Activated gamma-delta T cell (primary cell): ENCODE results near the gene DMRT3.
"Not testable (repeated sequence)": the region's sequence is repeated elsewhere in the genome, so short reads cannot be mapped to it uniquely, and the experiment has no call there.

Experiments
- DNase-seq: peaks from one replicate; lab custom pipeline; 2025; lab: John Stamatoyannopoulos, UW

Gene DMRT3

DNA sequence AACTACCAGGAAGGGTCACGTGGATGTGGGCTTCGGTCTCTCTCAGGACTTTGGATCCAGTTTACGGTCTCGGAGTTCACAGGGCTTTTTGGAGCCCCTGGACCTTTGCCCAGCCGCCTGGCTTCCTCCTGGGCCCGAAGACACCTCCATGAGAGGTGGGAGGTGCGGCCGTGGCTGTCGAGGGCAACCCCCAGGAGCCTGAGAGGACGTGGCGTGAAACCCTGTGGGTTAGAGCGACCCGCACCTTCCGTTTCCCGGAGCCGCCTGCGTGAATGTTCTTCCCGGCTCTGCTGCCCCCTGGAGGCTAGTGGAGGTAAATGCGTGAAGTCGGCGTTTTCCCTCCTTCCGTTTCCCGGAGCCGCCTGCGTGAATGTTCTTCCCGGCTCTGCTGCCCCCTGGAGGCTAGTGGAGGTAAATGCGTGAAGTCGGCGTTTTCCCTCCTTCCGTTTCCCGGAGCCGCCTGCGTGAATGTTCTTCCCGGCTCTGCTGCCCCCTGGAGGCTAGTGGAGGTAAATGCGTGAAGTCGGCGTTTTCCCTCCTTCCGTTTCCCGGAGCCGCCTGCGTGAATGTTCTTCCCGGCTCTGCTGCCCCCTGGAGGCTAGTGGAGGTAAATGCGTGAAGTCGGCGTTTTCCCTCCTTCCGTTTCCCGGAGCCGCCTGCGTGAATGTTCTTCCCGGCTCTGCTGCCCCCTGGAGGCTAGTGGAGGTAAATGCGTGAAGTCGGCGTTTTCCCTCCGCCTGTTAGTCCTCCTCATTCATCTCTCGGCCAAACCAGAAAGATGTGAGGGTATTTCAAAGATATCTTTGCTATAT lies 22.1 kb downstream of the DMRT3 start:
- not testable (repeated sequence) for DNase-seq

DNA sequence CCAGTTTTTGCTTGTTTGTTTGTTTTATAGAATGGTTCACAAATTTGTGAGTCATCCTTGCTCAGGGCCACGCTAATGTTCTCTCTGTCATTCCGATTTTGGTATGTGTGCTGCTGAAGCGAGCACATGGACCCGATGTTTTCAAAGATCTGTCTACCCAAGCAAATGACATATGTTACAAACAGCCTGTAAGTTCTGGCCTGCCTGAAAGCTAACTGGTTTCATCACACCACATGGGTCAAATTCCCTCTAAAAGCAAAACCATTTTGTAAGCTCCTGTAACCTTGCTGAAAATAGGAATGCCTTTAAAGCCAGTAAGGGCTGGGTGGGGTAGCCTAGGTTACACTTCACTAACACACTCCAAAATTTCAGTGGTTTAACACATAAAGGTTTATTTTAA lies 25.4 kb downstream of the DMRT3 start:
- no peak for DNase-seq

DNA sequence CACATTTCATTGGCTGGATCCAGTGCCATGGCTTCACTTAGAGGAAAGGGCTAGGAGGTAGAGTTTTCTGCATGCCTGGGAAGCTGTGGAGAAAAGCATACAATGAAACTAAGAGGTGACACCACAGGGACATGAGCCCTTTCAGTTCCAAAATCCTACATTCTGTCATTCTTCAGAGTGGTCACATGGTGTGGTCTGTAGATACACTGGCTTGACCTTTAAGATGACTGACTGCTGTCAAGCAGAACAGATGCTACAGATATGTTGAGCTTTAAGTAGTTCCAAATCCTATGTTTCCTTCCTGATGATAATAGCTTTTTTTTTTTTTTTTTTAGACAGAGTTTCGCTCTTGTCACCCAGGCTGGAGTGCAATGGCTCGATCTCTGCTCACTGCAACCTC lies 26.2 kb downstream of the DMRT3 start:
- no peak for DNase-seq

DNA sequence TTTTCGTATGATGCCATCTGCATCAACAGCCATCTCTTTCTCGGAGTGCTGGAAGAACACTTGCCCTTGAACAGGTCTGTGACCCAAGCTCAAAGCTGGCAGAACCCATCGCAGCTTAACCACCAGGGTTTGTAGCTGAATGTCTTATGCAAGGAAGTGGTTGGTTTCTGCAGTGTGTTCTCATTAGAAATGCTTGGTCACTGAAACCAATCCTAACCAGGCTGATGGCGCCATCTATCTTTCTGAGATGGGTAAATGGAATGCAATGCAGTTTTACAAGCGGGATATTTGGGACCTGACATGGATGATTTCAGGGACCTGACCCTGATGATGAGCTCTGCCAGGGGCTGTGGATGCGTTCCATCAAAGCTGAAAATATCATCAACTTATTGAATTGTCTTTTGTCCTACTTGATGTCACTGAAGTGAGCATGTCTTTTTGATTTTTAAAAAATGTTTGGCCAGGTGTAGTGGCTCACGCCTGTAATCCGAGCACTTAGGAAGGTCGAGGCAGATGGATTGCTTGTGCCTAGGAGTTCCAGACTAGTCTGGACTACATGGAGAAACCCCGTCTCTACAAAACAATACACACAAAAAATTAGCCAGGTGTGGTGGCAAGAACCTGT lies 28.7 kb downstream of the DMRT3 start:
- no peak for DNase-seq

DNA sequence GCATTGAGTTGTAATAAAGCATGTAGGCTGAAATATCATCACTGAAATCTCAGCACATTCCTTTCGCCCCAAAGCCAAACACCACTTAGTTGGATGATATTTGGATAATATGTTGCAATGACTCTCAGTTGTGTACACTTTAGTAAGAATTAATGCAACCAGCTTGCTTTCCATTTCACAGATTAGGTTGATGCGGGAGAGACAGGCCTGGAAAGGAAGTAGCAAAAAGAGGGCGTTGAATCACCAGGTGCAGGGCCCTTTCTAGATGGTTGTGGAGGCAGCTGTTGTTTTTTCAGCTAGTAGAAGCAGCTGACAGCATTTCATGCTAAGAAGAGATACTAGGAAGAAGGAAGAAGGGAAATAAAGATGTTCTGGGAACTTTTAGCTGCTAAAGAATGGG lies 30.9 kb downstream of the DMRT3 start:
- no peak for DNase-seq

DNA sequence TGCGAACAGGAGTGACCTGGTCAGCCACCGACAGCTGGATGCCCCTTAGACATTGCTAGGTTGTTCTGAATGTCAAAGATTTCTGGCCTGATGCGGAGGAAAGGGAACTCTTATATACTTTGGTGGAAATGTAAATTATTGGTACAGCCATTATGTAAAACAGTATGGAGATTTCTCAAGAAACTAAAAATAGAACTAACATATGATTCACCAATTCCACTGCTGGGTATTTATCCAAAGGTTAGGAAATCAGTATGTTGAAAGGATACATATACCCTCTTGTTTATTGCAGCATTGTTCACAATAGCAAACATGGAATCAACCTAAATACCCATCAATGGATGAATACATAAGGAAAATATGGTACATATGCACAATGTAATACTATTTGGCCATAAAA lies 31.8 kb downstream of the DMRT3 start:
- no peak for DNase-seq

DNA sequence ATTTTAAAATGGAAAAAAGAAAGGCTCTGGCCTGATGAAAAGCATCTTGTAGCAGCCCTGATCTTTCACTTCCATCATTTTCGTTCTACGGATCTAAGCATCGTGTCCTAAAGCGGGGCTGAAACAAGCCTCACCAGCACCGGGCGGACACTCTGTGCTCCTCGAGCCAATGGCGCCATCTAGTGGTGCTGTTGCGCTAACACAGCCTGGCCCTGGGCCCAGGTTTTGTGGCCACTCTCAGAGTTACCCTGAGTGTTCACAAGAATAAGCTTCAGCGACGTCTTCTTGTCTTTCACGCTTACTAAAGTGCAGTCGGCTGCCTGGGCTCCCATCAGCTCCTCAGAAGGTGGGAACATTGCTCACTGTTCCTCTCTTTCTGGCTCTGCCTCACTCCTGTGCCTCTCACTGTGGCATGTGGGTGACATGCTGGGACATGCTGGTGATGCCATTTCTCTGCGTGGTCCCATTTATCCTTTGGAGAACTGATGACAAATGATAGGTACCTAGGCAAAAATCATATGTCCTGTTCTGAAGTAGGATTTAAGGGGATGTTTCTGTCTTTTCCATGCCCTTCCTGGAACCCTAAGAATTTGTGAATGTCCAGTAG lies 32.7 kb downstream of the DMRT3 start:
- no peak for DNase-seq

DNA sequence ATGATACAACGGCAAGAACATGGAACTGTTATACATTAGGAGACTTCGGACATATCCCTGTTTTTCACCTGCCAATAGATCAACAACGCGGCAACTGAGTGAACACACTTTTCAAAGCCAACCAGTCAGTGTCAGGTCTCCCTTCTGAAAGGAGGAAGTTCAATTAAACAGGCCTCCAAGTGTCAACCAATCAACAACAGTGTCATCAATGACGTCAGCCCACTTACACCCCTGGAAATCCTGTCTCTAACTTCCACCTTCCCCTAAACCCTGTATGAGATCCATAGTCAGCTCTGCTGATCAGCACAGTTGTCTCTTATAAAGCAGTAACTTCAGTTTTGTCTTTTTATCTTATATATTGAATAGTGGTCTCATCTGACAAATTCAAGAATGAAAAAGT lies 36.6 kb downstream of the DMRT3 start:
- no peak for DNase-seq

DNA sequence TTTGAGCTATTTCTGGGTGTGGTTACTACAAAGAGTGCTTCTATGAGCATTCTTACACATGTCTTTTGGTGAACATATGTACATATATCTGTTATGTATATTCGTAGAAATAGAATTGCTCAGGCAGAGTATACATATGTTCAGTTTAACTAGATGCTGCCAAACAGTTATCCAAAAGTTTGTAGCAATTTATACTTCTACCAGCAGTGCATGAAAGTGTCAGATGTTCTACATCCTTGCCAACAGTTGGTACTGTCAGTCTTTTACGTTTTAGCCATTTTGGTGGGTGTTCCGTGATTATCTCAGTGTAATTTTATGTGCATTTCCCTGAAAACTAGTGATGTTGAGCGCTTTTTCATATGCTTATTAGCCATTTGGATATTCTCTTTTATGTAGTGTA lies 37.8 kb downstream of the DMRT3 start:
- DNase-seq = no peak

DNA sequence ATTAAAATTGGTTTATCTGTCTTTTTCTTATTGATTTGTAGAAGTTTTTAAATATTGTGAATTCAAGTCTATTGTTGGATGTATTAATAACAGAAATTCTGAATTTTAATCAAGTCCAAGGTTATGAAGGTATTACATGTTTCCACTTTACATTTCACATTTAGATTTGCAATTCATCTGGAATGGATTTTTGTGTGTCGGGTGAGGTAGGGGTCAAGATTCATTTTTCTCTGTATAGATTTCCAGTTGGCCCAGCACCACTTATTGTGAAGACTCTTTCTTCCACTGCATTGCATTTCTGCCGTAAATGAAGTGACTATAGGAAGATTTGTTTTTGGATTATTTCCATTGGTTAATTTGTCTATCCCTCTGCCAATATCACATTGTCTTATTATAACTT lies 38.2 kb downstream of the DMRT3 start:
- DNase-seq = no peak

DNA sequence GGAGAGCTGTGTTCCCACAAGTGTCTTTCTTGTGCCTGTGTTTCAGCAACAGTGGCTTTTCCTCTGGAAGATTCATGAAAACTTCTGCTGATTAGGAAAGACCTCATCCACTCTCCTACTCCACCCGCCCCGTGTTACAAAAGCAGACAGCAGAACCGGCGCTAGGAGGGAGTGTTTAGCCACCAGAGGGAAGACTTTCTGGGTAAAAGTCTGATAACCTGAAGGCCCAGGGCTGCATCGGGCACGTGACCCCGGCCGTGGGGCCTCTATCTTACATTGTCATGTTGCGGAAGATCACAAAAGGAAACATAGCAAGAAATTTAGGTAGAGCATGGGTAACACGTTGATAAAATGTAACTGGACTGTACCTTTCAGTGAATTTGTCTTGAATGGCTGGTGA lies 41.7 kb downstream of the DMRT3 start:
- DNase-seq = no peak

DNA sequence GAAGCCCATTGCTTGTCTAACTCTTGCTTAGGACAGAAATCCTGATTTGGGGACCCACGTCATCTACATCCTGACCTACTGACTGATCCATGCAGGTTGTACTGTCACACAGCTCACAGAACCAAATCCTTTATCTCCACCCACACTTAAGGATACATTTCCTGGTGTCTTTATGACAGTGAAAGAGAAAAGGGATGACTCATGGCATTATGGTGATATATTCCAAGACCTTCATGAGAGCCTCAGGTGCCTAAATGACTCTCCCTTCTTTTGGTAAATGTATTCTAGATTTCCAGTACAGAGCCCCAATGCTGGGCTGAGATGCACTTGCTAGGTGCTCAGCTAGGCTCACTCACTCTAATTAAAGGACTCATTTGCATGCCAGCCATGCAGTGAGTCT lies 47.7 kb downstream of the DMRT3 start:
- DNase-seq = no peak

DNA sequence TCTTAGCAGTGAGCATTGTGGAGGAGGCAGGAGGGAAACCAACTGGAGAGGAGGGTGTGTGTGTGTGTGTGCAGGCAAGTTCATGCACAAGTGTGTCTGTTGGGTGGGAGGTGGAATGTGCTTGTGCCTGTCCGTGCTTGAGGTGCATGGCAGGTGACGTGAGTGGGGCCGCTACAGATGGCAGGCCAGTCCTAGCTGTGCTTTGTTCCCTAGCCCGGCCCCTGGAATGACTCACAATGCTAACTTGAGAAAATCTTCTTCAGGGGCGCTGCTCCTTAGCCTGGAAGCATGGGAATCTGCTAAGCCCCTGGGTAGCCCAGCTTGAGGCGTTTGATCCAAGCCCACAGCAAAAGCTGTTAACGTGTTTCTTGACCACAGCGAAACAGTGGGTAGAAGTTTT lies 48.7 kb downstream of the DMRT3 start:
- DNase-seq = no peak

DNA sequence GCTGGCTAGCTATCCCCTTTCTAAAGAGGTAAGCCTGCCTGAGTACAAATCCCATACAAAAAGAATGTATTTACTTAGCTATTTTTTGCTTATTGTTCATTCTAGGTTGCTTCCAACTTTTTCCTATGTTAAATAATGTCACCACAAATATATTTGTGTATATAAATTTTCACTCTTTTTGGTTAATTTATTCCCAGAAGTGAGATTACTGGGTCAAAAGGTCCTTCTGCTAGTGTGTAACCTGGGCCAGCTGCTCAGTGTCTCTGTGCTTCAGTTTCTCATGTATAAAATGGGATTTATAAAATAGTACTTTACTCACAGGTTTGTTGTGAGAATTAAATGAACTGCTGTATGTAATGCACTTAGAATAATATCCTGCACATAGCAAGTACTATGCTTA lies 49.8 kb downstream of the DMRT3 start:
- no peak for DNase-seq

DNA sequence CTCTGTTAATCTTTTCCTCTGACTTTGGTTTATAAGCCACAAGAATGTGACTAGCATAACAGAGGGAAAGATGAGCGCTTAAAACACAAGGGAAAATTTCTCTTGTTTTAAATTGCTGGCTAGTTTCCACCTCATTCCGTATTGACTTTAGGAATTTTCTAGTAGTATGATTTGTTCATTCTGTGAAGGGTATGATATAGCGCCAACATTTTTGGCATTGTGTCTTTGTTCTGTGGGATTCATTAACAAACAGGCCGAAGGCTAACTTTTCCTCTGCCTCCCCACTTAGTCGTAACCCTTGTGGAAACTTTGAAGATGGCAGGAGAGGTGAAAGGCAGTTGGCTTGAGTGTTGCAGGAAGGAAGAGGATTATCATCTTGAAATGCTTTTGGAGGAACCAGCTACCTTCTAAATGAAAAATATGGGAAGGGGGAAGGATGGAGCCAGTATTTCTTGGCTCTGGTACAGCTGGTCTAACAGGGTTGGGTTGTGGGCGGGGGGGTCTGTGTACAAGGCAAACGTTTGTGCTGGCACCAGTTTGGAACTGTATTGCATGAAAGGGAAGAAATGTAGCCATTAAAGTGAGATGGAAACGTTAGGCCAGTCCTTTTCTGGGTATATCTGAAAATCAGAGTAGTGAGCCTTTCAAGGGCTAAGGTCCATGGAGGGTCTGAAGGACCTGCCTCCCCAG lies 52.2 kb downstream of the DMRT3 start:
- no peak for DNase-seq

DNA sequence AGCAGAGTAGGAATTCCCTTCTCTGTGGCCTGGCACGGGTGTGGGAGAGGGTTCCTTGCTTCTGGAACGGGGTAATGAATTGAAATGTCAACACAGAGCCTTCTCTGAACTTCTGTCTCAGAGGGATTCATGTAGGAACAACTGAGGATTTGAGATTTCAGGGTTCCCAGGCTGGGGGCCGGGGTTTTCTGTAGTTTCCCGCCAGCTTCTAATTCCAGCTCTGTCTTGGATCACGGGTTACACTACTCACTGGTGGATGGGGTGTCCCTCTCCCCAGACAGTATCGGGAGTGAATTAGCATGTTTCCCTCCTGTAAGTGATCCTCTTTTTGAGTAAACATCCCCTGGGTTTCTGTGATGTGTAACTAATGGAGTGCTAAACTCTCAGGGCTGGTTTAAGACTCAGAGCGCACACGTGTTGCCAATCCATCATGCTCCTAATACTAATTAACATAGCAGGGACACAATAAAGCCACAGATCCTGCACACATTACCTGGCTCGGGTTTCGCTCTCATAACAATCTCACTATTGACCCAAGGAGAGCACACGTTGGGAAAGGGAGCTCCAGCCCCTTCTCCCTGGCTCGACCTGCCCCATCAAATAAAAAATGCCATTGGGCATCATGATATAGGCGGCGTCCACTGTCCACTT lies 55.6 kb downstream of the DMRT3 start:
- no peak for DNase-seq

DNA sequence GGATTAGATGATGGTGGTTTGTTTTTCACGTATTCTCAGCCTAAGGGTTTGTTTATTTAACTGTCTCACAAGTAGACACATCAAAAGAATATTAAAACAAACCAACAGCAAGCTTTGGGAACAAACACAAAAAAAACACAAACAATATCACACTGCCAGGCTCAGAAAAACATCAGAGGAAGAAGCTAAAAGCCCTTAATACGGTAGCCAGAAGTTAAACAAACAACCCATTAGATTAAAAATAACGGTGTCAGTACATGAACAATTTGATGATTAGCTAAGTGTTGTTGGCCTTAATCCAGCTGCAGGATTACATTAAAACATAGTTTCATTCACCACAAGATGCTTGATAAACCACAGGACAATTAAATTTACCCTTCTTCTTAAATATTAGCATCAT lies 57.8 kb downstream of the DMRT3 start:
- DNase-seq = no peak

DNA sequence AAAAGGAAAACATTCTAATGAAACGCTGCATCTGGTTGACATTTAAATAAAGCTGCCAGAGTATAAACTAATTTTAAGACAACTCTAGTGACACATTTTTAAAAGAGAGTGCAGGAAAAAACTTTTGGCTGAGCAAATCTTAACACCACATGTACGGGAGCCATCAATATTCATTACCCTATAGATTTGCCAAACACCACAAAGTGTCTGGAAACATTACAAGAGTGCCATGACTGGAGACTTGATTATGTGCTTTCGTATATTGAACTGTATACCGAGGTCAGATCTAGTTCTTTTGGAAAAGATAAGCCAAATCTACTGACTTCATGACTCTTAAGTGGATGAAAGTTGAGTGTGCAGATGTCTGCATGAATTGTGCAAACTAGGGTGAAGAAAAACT lies 63.1 kb downstream of the DMRT3 start:
- DNase-seq = no peak
